ENCODE results near the gene VPS13D.

DNA sequence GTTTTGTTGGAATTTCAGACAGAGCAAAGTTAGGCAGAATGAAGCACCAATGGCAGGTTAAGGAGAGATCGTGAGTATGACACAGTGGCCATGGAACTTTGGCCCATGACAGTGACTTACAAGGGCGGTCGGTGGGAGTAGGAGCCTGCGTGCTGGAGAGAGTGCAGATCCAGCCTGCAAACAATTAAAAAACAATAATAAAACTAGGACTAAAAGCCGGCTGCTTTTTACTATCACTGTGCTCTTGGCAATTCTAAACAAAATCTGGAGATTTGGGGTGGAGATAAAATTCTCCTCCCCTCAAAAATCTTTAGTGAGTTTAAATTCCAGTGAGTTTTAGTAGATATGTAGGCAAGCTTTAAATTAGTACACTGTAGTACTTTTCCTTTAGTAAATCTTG is 291.3 kb downstream of the VPS13D start:
- TF ChIP-seq RFX5 (IDR thresholded peaks at IDR 0.05; ENCODE audit: low read depth, low read length) (no peak), POLR2A (IDR thresholded peaks at IDR 0.05; ENCODE audit: low read depth, low read length) (no peak), CEBPB (IDR thresholded peaks at IDR 0.05; ENCODE audit: low read depth, low read length) (no peak), SMC3 (IDR thresholded peaks at IDR 0.05; ENCODE audit: low read depth, low read length) (no peak), CHD1 (IDR thresholded peaks at IDR 0.05; ENCODE audit: low read depth, low read length) (no peak), MXI1 (IDR thresholded peaks at IDR 0.05; ENCODE audit: borderline replicate concordance, low read depth, low read length) (no peak), MAZ (IDR thresholded peaks at IDR 0.05; ENCODE audit: borderline replicate concordance, low read depth, low read length) (no peak), NFE2L2 (IDR thresholded peaks at IDR 0.05; ENCODE audit: low read depth, low read length) (no peak), RAD21 (IDR thresholded peaks at IDR 0.05; ENCODE audit: low read length) (no peak)
- TF ChIP-seq, protein P1, sequence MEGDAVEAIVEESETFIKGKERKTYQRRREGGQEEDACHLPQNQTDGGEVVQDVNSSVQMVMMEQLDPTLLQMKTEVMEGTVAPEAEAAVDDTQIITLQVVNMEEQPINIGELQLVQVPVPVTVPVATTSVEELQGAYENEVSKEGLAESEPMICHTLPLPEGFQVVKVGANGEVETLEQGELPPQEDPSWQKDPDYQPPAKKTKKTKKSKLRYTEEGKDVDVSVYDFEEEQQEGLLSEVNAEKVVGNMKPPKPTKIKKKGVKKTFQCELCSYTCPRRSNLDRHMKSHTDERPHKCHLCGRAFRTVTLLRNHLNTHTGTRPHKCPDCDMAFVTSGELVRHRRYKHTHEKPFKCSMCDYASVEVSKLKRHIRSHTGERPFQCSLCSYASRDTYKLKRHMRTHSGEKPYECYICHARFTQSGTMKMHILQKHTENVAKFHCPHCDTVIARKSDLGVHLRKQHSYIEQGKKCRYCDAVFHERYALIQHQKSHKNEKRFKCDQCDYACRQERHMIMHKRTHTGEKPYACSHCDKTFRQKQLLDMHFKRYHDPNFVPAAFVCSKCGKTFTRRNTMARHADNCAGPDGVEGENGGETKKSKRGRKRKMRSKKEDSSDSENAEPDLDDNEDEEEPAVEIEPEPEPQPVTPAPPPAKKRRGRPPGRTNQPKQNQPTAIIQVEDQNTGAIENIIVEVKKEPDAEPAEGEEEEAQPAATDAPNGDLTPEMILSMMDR (conservative IDR thresholded peaks at IDR 0.05; ENCODE audit: low read depth, low read length), result no peak
- TF ChIP-seq, protein P2, sequence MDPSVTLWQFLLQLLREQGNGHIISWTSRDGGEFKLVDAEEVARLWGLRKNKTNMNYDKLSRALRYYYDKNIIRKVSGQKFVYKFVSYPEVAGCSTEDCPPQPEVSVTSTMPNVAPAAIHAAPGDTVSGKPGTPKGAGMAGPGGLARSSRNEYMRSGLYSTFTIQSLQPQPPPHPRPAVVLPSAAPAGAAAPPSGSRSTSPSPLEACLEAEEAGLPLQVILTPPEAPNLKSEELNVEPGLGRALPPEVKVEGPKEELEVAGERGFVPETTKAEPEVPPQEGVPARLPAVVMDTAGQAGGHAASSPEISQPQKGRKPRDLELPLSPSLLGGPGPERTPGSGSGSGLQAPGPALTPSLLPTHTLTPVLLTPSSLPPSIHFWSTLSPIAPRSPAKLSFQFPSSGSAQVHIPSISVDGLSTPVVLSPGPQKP (IDR thresholded peaks at IDR 0.05; ENCODE audit: borderline replicate concordance, low read depth, low read length), result no peak
